Left ventricle myocardium inferior (tissue), 1 donor: ENCODE results near the gene CNIH3. TPM values are rescaled to one million over a fixed set of nuclear protein-coding genes. Genes with fewer than 3 reads are reported as not detected.

Source experiments
- DNase-seq: peaks from one replicate; pipeline ENCODE4 v3.0.0-alpha.2; 2020
- H3K27ac ChIP-seq: fragments of 200-600 bp; replicated peaks from 2 replicates; pipeline ENCODE4 v1.8.0; 2021
- H3K27me3 ChIP-seq: fragments of 200-600 bp; 2 replicates; pipeline ENCODE4 v1.8.0; 2021; ENCODE audit warnings: low read depth
- H3K36me3 ChIP-seq: fragments of 200-600 bp; 2 replicates; pipeline ENCODE4 v1.8.0; 2021
- H3K4me1 ChIP-seq: fragments of 200-600 bp; 2 replicates; pipeline ENCODE4 v1.8.0; 2021
- H3K4me3 ChIP-seq: fragments of 200-600 bp; 2 replicates; pipeline ENCODE4 v1.8.0; 2021; ENCODE audit warnings: mild to moderate bottlenecking, moderate library complexity
- H3K9me3 ChIP-seq: fragments of 200-600 bp; replicated peaks from 2 replicates; pipeline ENCODE4 v1.8.0; 2021
- CTCF ChIP-seq: fragments of 200-600 bp; IDR thresholded peaks from 2 replicates; pipeline ENCODE4 v1.8.0; 2021; ENCODE audit warnings: antibody characterized with exemption, mild to moderate bottlenecking, borderline replicate concordance
- intact Hi-C: fragments of 100-400 bp; cut with micrococcal nuclease; formaldehyde crosslinking; loops from one replicate; pipeline ENCODE4 v1.11.0; 2022
- total RNA-seq: library from RNA; stranded (reverse); fragmentation: NEBNext Ultra II Directional; extraction: Animal tissue kit (Norgen Biotek cat#: 25700); gene quantifications from one replicate; pipeline ENCODE4 v1.2.1, GENCODE V29; 2021
- donor health status: DM: no; HTN: yes; CAD: no; lungs with severe emphysema.

CNIH3 gene
- total RNA-seq, 1 donor from 2014 or later = 1.1 TPM

DNA sequence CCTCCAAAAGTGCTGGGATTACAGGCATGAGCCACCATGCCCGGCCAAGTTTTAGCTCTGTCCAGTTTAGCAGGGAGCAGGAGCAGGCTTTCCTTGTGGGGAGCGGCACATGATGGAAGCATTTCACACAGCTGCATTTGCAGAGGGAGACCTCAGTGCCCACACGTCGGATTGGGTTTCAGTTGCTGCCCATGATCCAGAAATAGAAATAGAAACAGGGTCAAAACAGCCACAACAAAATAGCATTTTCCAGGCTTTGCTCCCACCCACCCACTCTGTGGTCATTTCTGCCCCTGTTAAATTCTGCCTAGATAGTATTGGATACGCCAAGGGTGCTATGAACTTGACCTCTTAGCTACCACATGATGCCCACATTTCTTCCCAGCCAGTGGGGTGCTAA lies 128.4 kb downstream of the CNIH3 start:
- Histone ChIP-seq H3K4me1 (no peaks in the 10 kb centered on the region), H3K9me3 (no peaks in the 10 kb centered on the region), H3K27me3 (peaks cover 28% of the 10 kb centered on the region), H3K27ac (no peak overlapping the region), H3K36me3 (no peaks in the 10 kb centered on the region), H3K4me3 (no peak overlapping the region)
- DNase-seq = no peak
- intact Hi-C loops = no loop called here
- TF ChIP-seq CTCF = no peak

GRCh38 chr1:224745394-224745793 lies 129.3 kb downstream of the CNIH3 start:
- Histone ChIP-seq H3K27ac (no peak overlapping the region), H3K27me3 (peaks cover 28% of the 10 kb centered on the region), H3K36me3 (no peaks in the 10 kb centered on the region), H3K9me3 (no peaks in the 10 kb centered on the region), H3K4me1 (no peaks in the 10 kb centered on the region), H3K4me3 (no peak overlapping the region)
- no peak for TF ChIP-seq CTCF
- intact Hi-C loops = no loop called here
- no peak for DNase-seq

DNA sequence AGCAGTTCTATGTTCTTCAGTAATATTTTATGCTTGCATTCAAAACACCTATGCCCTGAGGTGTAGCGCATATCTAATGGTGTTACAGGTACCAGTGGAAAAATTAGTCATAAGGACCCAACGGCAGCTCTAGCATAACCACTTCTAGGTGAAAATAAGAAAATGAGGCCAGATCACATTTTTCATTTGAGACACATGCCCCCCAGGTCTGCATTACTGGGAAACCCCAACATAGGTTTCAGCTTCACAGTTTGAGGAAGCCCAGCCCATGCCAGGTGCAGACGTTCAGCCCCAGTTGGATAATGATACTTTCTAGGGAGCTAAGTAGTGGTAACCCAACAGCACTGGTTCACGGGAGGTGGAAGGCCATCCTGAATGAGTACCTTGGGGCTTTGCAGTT lies 129.8 kb downstream of the CNIH3 start:
- intact Hi-C loops = no loop called here

GRCh38 chr1:224747578-224747977 lies 131.5 kb downstream of the CNIH3 start:
- no peak for DNase-seq
- peaks cover 30% of the 10 kb centered on the region for H3K27me3 ChIP-seq
- no peaks in the 10 kb centered on the region for H3K9me3 ChIP-seq
- no peak overlapping the region for H3K27ac ChIP-seq
- H3K4me1 ChIP-seq = no peaks in the 10 kb centered on the region
- H3K36me3 ChIP-seq = no peaks in the 10 kb centered on the region
- TF ChIP-seq CTCF = no peak
- intact Hi-C loops = no loop called here
- H3K4me3 ChIP-seq = no peak overlapping the region

More for the DNA sequence above, 129.8 kb downstream of the CNIH3 start:
- Histone ChIP-seq H3K4me3 (no peak overlapping the region), H3K9me3 (no peaks in the 10 kb centered on the region), H3K4me1 (no peaks in the 10 kb centered on the region), H3K27me3 (peaks cover 28% of the 10 kb centered on the region), H3K27ac (no peak overlapping the region), H3K36me3 (no peaks in the 10 kb centered on the region)
- TF ChIP-seq CTCF = no peak
- DNase-seq = no peak

- Histone ChIP-seq H3K27ac (no peak overlapping the region), H3K4me3 (no peak overlapping the region), H3K4me1 (no peaks in the 10 kb centered on the region), H3K9me3 (no peaks in the 10 kb centered on the region), H3K36me3 (no peaks in the 10 kb centered on the region), H3K27me3 (peaks cover 19% of the 10 kb centered on the region)
- intact Hi-C loops = no loop called here
- no peak for TF ChIP-seq CTCF
- DNase-seq = no peak
Observed at GRCh38 chr1:224749916-224750315, 133.8 kb downstream of the CNIH3 start.
